ENCODE results near the gene SNX25.

DNA sequence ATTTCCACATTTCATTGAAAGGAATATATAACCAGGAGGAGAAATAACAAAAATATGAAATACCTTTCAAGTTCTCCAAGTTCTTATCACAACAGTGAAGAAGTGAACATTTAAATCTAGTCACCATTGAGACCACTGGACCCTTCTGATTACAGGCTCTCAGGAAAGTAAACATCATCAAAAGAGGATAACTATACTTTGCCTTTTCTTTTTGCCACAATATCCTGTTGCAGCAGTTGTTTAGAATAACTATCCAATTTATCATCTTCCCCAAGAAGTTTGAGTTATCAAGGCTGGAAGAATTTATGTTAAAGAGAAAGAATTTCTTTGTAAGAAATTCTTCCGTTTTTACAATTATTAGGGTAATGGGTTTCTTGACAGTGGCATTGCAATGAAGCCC lies 182.8 kb downstream of the SNX25 start:
- TF ChIP-seq, protein P1, sequence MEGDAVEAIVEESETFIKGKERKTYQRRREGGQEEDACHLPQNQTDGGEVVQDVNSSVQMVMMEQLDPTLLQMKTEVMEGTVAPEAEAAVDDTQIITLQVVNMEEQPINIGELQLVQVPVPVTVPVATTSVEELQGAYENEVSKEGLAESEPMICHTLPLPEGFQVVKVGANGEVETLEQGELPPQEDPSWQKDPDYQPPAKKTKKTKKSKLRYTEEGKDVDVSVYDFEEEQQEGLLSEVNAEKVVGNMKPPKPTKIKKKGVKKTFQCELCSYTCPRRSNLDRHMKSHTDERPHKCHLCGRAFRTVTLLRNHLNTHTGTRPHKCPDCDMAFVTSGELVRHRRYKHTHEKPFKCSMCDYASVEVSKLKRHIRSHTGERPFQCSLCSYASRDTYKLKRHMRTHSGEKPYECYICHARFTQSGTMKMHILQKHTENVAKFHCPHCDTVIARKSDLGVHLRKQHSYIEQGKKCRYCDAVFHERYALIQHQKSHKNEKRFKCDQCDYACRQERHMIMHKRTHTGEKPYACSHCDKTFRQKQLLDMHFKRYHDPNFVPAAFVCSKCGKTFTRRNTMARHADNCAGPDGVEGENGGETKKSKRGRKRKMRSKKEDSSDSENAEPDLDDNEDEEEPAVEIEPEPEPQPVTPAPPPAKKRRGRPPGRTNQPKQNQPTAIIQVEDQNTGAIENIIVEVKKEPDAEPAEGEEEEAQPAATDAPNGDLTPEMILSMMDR (IDR thresholded peaks at IDR 0.05): no peak
- TF ChIP-seq POLR2AphosphoS5 (IDR thresholded peaks at IDR 0.05; ENCODE audit: low read depth, low read length): no peak
- TF ChIP-seq TCF7L2 (IDR thresholded peaks at IDR 0.05; ENCODE audit: low read depth, low read length): no peak
